Neuronal stem cell (in vitro differentiated cells): Measurements from ENCODE around the gene GATAD2A.

Source experiments
- DNase-seq: peaks from one replicate; pipeline ENCODE4 v3.0.0-alpha.2; 2013; ENCODE audit warnings: low spot score
- H2AFZ ChIP-seq: one replicate; pipeline ENCODE4 v1.6.1; 2013; ENCODE audit warnings: mild to moderate bottlenecking, low read length, inconsistent platforms
- H2AK5ac ChIP-seq: 2 replicates; pipeline ENCODE4 v1.6.1; 2013; ENCODE audit warnings: low read depth, mild to moderate bottlenecking, inconsistent platforms, low read length, moderate library complexity, mixed read lengths
- H2BK120ac ChIP-seq: 2 replicates; pipeline ENCODE4 v1.6.1; 2013; ENCODE audit warnings: low read depth, mild to moderate bottlenecking, inconsistent platforms, low read length, moderate library complexity, mixed read lengths
- H2BK12ac ChIP-seq: one replicate; pipeline ENCODE4 v1.6.1; 2013; ENCODE audit warnings: low read length, inconsistent platforms
- H2BK15ac ChIP-seq: 2 replicates; pipeline ENCODE4 v1.6.1; 2013; ENCODE audit warnings: mild to moderate bottlenecking, low read length, inconsistent platforms, mixed read lengths
- H2BK5ac ChIP-seq: one replicate; pipeline ENCODE4 v1.6.1; 2013; ENCODE audit warnings: inconsistent platforms, mild to moderate bottlenecking, low read length, moderate library complexity
- H3K14ac ChIP-seq: one replicate; pipeline ENCODE4 v1.6.1; 2013; ENCODE audit warnings: low read length, inconsistent platforms
- H3K18ac ChIP-seq: 2 replicates; pipeline ENCODE4 v1.6.1; 2013; ENCODE audit warnings: low read length, inconsistent platforms
- H3K23ac ChIP-seq: 2 replicates; pipeline ENCODE4 v1.6.1; 2013; ENCODE audit warnings: low read depth, mild to moderate bottlenecking, mixed read lengths, low read length, inconsistent platforms; ENCODE audit not compliant: poor library complexity
- H3K27ac ChIP-seq: replicated peaks from 3 replicates; pipeline ENCODE4 v1.5.1; 2013; ENCODE audit warnings: low read length, inconsistent platforms
- H3K27me3 ChIP-seq, 3 experiments: 2 replicates each; pipeline ENCODE4 v1.6.1; 2013; ENCODE audit warnings: low read length in 3 of 3, mild to moderate bottlenecking in 2 of 3, inconsistent platforms in 1 of 3, low read depth in 1 of 3, mixed read lengths in 1 of 3, moderate library complexity in 1 of 3; ENCODE audit not compliant: control insufficient read depth in 3 of 3, insufficient read depth in 3 of 3
- H3K36me3 ChIP-seq, 2 donors: replicated peaks in 1 of 2; 2 replicates each; pipeline ENCODE4 v1.6.1; 2013; ENCODE audit warnings: low read length in 2 of 2; ENCODE audit not compliant: control insufficient read depth in 2 of 2, insufficient read depth in 2 of 2
- H3K4ac ChIP-seq: 2 replicates; pipeline ENCODE4 v1.6.1; 2013; ENCODE audit warnings: inconsistent platforms, mild to moderate bottlenecking, low read length, moderate library complexity
- H3K4me1 ChIP-seq, 2 donors: 1 replicate in 1 of 2; 2 replicates in 1 of 2; pipeline ENCODE4 v1.6.1; 2013; ENCODE audit warnings: low read length in 2 of 2, low read depth in 1 of 2; ENCODE audit not compliant: control insufficient read depth in 2 of 2, insufficient read depth in 1 of 2
- H3K4me2 ChIP-seq: one replicate; pipeline ENCODE4 v1.6.1; 2013; ENCODE audit warnings: mild to moderate bottlenecking, low read length, inconsistent platforms; ENCODE audit not compliant: insufficient read depth, poor library complexity, severe bottlenecking
- H3K4me3 ChIP-seq, 2 donors: 2 replicates each; pipeline ENCODE4 v1.5.1; 2013; ENCODE audit warnings: low read length in 2 of 2, mild to moderate bottlenecking in 2 of 2, inconsistent platforms in 1 of 2, moderate library complexity in 1 of 2
- H3K79me1 ChIP-seq: one replicate; pipeline ENCODE4 v1.6.1; 2013; ENCODE audit warnings: low read depth, mild to moderate bottlenecking, inconsistent platforms, low read length, moderate library complexity
- H3K9ac ChIP-seq: one replicate; pipeline ENCODE4 v1.6.1; 2013; ENCODE audit warnings: mild to moderate bottlenecking, low read depth, low read length, inconsistent platforms; ENCODE audit not compliant: poor library complexity
- H3K9me3 ChIP-seq, 2 donors: replicated peaks in 1 of 2; 2 replicates each; pipeline versions ENCODE3 to v1.6.1; 2013; ENCODE audit warnings: low read length in 2 of 2, mild to moderate bottlenecking in 2 of 2, inconsistent platforms in 1 of 2, low read depth in 1 of 2, mixed read lengths in 1 of 2, moderate library complexity in 1 of 2; ENCODE audit not compliant: control insufficient read depth in 2 of 2, insufficient read depth in 1 of 2
- H4K8ac ChIP-seq: one replicate; pipeline ENCODE4 v1.6.1; 2013; ENCODE audit warnings: low read depth, mild to moderate bottlenecking, inconsistent platforms, low read length, moderate library complexity
- H4K91ac ChIP-seq: one replicate; pipeline ENCODE4 v1.6.1; 2013; ENCODE audit warnings: low read length, low read depth, mild to moderate bottlenecking, inconsistent platforms; ENCODE audit not compliant: poor library complexity
- WGBS, 2 donors: extraction: QIAGEN DNeasy Blood & Tissue Kit; methylation state at CpG; one replicate each; pipeline ENCODE4 v1.1.7; 2013; ENCODE audit warnings: missing lambda C conversion rate in 2 of 2, mixed read lengths in 1 of 2; ENCODE audit not compliant: insufficient read length in 2 of 2, insufficient replicate concordance in 1 of 2; ENCODE audit errors: extremely low coverage in 2 of 2; 5-methylcytosine and 5-hydroxymethylcytosine counted together

GATAD2A gene

DNA sequence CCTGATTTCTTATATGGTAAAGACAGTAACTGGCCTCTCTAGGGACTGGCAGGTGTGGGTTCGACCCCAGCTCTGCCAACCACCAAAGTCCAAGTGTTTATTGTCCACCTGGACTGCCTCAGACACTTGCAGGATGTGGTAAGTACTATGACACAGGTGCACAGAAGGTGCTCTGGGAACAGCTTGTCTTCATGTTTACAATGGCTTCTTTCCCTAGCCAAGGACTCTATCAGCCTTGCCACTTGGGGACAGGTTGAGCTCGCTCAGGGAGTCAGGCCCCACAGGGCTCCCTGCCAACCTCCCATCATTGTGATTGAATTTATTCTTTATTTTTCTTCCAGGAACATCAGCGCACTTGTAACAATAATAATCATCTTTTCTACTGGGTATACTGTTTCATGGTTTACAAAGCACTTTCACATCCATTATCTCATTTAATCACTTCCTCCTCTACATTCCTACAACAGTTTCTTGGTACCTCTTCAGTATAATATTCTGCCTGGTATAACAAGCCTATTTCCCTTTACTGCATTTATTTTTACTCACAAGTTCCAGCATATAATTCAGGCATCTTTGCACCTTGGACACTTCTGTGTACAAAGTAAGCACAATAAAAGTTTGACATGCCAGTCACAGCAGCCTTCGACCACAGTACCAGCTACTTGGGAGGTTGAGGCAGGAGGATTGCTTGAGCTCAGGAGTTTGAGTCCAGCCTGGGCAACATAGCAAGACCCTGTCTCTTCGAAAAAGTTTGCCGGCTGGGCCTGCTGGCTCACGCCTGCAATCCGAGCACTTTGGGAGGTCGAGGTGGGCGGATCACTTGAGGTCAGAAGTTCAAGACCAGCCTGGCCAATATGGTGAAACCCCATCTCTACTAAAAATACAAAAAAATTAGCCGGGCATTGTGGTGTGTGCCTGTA, 24.2 kb upstream of the GATAD2A start:
- no peak overlapping the region for H2AFZ ChIP-seq
- H4K8ac ChIP-seq = no peak overlapping the region
- H4K91ac ChIP-seq = no peak overlapping the region
- no peaks in the 10 kb centered on the region for H3K79me1 ChIP-seq
- no peak overlapping the region for H3K23ac ChIP-seq
- no peak overlapping the region for H3K4me3 ChIP-seq
- H3K4me2 ChIP-seq = no peak overlapping the region
- H3K27ac ChIP-seq = no peak overlapping the region
- no peak for DNase-seq
- no peaks in the 10 kb centered on the region for H3K36me3 ChIP-seq
- peaks cover 0 to 2% of the 10 kb centered on the region in 2 donors for H3K4me1 ChIP-seq
- H2BK15ac ChIP-seq = no peak overlapping the region
- H2BK12ac ChIP-seq = no peak overlapping the region
- no peak overlapping the region for H3K18ac ChIP-seq
- H3K9me3 ChIP-seq = peaks cover 2 to 13% of the 10 kb centered on the region in 2 donors
- WGBS, 2 donors = no CpG with 5 or more reads among the region's 11 CpGs
- no peak overlapping the region for H2BK5ac ChIP-seq
- H2BK120ac ChIP-seq = no peak overlapping the region
- H3K27me3 ChIP-seq = no peaks in the 10 kb centered on the region
- no peak overlapping the region for H3K14ac ChIP-seq
- no peak overlapping the region for H3K4ac ChIP-seq
- no peak overlapping the region for H3K9ac ChIP-seq
- H2AK5ac ChIP-seq = no peak overlapping the region

DNA sequence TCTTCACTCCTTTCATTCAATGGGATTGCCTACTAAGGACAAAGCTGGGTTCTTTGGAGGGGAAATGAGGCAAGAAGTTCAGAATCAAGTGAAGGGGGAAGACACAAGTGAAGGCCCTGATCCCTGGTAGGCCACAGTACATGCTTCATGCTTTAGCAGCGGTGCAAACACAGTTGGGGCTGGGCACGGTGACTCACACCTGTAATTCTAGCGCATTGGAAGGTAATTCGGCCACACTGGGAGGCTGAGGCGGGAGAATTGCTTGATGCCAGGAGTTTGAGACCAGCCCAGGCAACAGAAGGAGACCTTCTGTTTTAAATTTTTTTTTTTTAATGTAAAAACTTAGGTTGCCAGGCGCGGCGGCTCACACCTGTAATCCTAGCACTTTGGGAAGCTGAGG, 23.4 kb upstream of the GATAD2A start:
- H3K4me1 ChIP-seq = peaks cover 4 to 8% of the 10 kb centered on the region in 2 donors
- H2BK12ac ChIP-seq = no peak overlapping the region
- H3K14ac ChIP-seq = no peak overlapping the region
- H3K4me3 ChIP-seq = peak overlapping the region in 1 of 2 donors; percentile 68
- no peak overlapping the region for H3K4me2 ChIP-seq
- no peak overlapping the region for H3K23ac ChIP-seq
- H3K27ac ChIP-seq = no peak overlapping the region
- H2AFZ ChIP-seq = no peak overlapping the region
- H3K36me3 ChIP-seq = no peaks in the 10 kb centered on the region
- H3K27me3 ChIP-seq = no peaks in the 10 kb centered on the region
- H3K9me3 ChIP-seq = peaks cover 2 to 13% of the 10 kb centered on the region in 2 donors
- H4K91ac ChIP-seq = no peak overlapping the region
- no peak for DNase-seq
- H2BK15ac ChIP-seq = no peak overlapping the region
- H3K79me1 ChIP-seq = peaks cover 3% of the 10 kb centered on the region
- H2BK5ac ChIP-seq = no peak overlapping the region
- H2AK5ac ChIP-seq = no peak overlapping the region
- H2BK120ac ChIP-seq = no peak overlapping the region
- no peak overlapping the region for H3K18ac ChIP-seq
- no peak overlapping the region for H3K9ac ChIP-seq
- no peak overlapping the region for H3K4ac ChIP-seq
- no CpG with 5 or more reads among the region's 8 CpGs for WGBS, 2 donors
- no peak overlapping the region for H4K8ac ChIP-seq

DNA sequence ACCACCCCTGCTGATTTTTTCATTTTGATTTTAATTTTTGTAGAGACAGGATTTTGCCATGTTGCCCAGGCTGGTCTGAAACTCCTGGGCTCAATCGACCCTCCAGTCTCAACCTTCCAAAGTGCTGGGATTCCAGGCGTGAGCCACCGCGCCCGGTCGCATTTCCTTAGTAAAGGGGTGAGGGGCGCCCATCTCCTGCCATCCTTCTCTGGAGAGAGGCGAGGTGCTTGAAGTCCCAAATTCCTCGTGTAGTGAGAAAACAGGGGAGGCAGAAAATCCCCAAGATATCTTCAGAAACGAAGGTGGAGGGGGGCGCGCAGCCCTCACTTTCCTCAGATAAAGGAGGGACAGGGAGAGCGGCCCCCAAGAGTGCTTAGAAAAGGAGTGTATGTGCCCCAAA, 21.0 kb upstream of the GATAD2A start:
- no CpG with 5 or more reads among the region's 13 CpGs for whole genome bisulfite sequencing, 2 donors
- no peak overlapping the region for H3K27ac ChIP-seq
- H3K23ac ChIP-seq = peak overlapping the region; percentile 55
- H3K4me1 ChIP-seq = peaks cover 7 to 9% of the 10 kb centered on the region in 2 donors
- no peak overlapping the region for H3K9ac ChIP-seq
- no peak overlapping the region for H3K14ac ChIP-seq
- H2AK5ac ChIP-seq = peak overlapping the region; percentile 86
- peaks cover 2 to 13% of the 10 kb centered on the region in 2 donors for H3K9me3 ChIP-seq
- no peak for DNase-seq
- no peak overlapping the region for H3K4ac ChIP-seq
- peaks cover 0 to 6% of the 10 kb centered on the region in 2 donors for H3K36me3 ChIP-seq
- no peak overlapping the region for H3K4me3 ChIP-seq
- H2BK15ac ChIP-seq = peak overlapping the region; percentile 43
- H2BK5ac ChIP-seq = no peak overlapping the region
- no peaks in the 10 kb centered on the region for H3K27me3 ChIP-seq
- H2BK120ac ChIP-seq = no peak overlapping the region
- H3K79me1 ChIP-seq = peaks cover 5% of the 10 kb centered on the region
- no peak overlapping the region for H2BK12ac ChIP-seq
- H2AFZ ChIP-seq = peak overlapping the region; percentile 99
- no peak overlapping the region for H4K91ac ChIP-seq
- no peak overlapping the region for H4K8ac ChIP-seq
- H3K18ac ChIP-seq = peak overlapping the region; percentile 35
- no peak overlapping the region for H3K4me2 ChIP-seq

DNA sequence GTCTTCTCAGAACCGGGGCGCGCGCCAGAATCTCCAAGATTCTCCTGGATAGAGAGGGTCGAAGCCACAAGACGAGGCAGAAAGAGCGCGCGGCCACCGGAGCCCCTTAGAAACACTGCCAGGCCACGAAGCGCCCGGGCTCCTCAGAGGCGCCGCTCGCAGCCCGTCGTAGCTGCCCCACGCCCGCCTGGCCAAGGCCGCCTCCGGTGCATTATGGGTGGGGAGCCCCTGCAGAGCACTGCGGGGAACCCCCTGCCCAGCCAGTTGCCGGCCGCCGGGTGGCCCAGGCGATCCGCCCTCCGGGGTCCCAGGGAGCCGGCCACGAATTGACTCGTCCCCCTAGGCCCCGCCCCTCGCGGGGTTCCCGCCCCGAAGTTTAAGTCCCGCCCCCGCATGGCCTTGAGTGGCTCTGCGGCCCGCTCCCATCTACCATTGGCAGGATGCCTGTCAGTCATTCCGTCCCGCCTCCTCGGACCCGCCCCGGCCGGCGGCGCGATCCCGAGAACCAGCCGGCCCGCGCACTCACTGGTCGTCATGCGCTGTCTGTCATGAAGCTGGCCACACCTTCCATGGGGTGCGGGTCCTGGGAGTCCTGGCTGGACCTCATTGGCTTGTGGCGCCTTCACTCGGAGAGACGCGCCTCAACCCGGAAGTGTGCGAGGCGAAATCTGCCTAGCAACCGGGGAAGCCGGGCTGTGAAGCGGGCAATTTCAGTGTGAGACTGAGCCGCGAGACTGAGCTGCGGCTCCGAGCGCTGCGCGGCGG, 20.2 kb upstream of the GATAD2A start:
- peaks cover 2 to 13% of the 10 kb centered on the region in 2 donors for H3K9me3 ChIP-seq
- no CpG with 5 or more reads among the region's 75 CpGs for WGBS, 2 donors
- peak overlapping the region; percentile 90 for H3K27ac ChIP-seq
- peaks cover 5% of the 10 kb centered on the region for H3K79me1 ChIP-seq
- peak overlapping the region; percentile 92 for H3K18ac ChIP-seq
- no peak overlapping the region for H2AK5ac ChIP-seq
- H3K9ac ChIP-seq = peak overlapping the region; percentile 90
- no peak overlapping the region for H2BK15ac ChIP-seq
- H2BK120ac ChIP-seq = no peak overlapping the region
- H2AFZ ChIP-seq = peak overlapping the region; percentile 99
- peaks cover 0 to 11% of the 10 kb centered on the region in 2 donors for H3K36me3 ChIP-seq
- H2BK12ac ChIP-seq = no peak overlapping the region
- DNase-seq = peak; percentile 100
- H2BK5ac ChIP-seq = no peak overlapping the region
- no peak overlapping the region for H3K4ac ChIP-seq
- H3K4me1 ChIP-seq = peaks cover 7 to 9% of the 10 kb centered on the region in 2 donors
- no peak overlapping the region for H4K91ac ChIP-seq
- peak overlapping the region; percentile 31 for H3K23ac ChIP-seq
- no peak overlapping the region for H4K8ac ChIP-seq
- no peak overlapping the region for H3K14ac ChIP-seq
- peak overlapping the region; percentile 91 to 98 for H3K4me3 ChIP-seq
- H3K27me3 ChIP-seq = no peaks in the 10 kb centered on the region
- peak overlapping the region; percentile 96 for H3K4me2 ChIP-seq
